GM21529 (cell line): ENCODE results near the gene NUP42.
"Not testable (repeated sequence)": the region's sequence is repeated elsewhere in the genome, so short reads cannot be mapped to it uniquely, and the experiment has no call there.

ENCODE experiments used
- ATAC-seq: cut with Tn5 transposase; IDR thresholded peaks from one replicate; pipeline ENCODE4 v1.9.1; 2021; ENCODE audit not compliant: unreplicated experiment

The NUP42 gene

GRCh38 chr7:23204241-23204640 is 22.4 kb downstream of the NUP42 start:
- ATAC-seq, result no peak

- no peak for ATAC-seq
Measured at GRCh38 chr7:23205577-23205908, 23.7 kb downstream of the NUP42 start.

DNA sequence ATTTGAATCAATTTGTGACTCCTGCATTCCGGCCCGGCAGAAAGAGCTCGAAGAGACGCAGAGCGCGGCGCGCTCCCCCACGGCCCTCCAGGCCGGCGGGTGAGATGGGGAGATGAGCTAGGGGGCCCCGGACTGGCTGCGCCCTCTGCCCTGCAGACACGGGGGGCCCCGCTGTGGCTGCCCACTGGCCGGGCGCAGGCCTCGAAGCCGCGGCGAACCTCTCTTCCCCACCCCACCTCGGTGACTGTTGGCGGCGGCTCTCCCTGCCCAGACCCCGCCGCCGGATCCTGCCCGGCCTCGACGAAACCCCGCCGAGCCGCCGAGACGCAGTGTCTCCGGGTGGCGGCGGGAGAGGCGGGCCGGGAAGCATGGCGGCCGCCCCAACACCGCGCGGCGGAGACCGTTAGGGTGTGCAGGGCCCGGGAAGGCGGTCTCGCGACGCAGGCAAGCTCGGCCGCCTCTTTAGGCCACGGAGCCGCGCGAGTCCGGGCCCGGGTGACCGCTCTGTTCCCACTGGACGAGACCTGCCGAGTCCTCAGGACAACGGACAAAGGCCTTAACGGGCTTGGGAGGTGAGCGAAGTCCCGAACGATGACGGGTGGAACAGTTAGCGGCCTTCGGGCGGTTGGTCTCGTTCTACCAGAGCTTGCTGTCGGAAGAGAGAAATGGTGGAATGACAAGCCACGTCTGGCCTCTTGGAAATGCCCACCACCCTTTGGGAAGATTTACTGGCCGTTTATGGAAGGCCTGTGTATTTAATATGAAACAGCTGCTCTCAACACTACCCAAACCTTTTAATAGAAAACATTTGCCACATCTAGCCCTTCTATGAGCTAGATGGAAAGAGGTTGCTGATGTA is 24.3 kb downstream of the NUP42 start:
- no peak for ATAC-seq

DNA sequence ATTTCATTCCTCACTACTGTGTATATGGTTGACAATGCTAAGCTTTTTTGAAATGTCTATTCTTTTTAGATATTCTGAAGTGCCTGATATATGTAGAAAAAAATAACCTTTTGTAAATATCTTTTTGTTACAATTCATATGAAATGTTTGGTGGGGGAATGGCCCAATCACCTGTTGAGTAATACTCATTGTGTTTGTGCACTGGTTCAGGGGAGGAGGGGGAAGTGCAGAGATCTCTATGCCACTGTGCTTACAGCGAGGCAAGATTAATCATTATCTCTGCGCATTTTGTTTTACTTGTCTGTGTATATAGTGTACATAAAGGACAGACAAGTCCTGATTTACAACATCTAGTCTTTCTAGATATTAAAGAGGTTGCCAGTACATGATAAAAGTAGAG is 25.2 kb downstream of the NUP42 start:
- no peak for ATAC-seq

- no peak for ATAC-seq
Measured at GRCh38 chr7:23207884-23208283, 26.0 kb downstream of the NUP42 start.

- no peak for ATAC-seq
Measured at GRCh38 chr7:23208316-23208715, 26.5 kb downstream of the NUP42 start.

- ATAC-seq, result no peak
Measured at GRCh38 chr7:23210506-23210905, 28.7 kb downstream of the NUP42 start.

DNA sequence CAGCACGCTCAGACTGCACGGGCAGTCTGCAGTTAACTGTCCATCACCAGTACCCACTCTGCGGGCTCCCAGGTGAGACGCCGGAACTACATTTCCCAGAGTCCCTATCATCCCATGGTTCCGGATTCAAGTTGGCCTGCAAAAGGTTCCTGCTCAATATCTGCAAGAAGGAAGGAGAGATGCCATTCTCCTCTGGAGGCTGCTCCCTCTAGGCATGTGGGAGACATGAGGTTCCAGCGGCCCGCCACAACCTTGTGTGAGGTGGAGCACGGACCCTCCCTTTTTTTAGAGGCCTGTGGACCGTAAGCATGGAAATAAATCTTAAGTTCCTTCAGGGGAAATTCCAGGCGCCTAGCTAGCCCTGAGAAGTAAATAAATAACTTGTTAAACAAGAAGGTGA is 29.7 kb downstream of the NUP42 start:
- ATAC-seq, result no peak

GRCh38 chr7:23212395-23212794 is 30.5 kb downstream of the NUP42 start:
- ATAC-seq, result no peak

GRCh38 chr7:23212841-23213240 is 31.0 kb downstream of the NUP42 start:
- ATAC-seq, result no peak

DNA sequence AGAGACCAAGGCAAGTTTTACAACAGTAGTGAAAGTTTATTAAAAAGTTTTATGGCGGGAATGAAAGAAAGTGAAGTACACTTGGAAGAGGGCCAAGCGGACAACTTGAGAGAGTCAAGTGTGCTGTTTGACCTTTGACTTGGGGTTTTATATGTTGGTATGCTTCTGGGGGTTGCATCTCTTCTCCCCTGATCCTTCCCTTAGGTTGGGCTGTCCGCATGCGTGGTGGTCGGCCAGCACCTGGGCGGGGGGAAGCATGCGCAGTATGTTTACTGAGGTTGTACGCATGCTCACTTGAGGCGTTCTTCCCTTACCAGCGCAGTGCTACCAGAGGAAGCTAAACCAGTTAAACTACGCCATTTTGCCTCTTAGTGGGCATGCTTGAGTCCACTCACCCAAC is 31.9 kb downstream of the NUP42 start:
- no peak for ATAC-seq

- ATAC-seq, result no peak
Measured at GRCh38 chr7:23214423-23214822, 32.6 kb downstream of the NUP42 start.

DNA sequence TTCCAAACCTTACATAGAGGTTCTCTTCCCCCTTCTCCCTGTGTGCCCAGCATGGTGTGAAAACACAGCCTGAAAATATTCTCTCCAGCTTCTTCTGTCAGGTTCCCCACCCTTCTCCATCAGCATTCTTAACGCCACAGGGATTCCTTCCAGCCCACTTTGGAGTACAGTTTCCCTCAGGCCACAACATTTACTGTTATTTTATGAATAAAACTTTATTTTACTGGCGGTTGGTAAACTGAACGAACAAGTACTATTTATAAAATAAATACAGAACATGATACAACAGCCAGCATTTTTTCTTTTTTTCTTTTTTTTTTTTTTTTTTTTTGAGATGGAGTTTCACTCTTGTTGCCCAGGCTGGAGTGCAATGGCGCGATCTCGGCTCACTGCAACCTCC is 33.1 kb downstream of the NUP42 start:
- ATAC-seq, result no peak

GRCh38 chr7:23216021-23216420 is 34.2 kb downstream of the NUP42 start:
- ATAC-seq, result no peak

DNA sequence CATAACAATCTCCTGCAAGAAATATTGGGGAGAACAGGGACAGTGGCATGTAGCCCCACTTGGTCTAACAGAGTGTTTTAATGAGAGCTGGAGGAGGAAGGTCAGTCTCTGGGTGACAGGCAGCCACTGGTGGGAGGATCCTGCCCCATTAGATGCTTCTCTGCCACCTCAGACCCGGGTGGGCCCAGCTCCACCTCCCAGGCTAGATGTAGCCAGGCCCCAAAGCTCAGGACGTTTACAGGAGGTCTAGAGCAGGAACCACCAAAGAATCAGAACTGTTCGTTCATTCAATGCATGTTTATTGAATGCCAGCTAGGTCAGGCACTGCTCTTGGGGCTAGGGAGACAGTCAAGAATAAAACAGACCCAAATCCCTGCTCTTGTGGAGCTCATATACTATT is 36.3 kb downstream of the NUP42 start:
- ATAC-seq, result no peak

DNA sequence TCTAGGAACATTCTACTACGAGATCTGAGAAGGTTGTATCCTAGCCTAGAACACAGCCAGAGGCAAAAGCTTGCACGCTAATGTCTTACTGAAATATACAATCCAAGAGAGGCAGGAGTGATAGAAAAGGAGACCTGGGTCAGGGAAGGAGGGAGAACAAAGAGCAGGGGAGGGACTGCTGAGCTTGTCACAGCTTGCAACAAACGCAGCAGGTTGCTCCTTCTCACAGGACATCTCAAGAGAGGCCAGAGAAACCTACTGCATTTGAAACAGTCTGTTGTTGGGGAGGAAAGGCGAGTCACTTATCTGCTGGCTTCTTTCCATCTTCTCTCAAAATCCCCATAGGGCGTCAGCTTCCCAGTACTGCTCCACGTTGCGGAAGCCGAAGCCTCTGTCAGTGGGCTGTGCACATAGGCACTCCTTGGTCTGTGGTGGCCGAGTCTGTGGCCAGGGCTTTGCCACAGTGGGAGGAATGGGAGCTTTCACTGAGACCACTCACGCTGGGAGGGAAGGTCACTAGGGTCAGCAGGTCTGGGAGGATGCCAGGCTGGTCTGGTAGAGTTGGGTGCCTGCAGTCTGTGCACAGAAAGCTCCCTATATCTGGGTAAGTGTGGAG is 39.0 kb downstream of the NUP42 start:
- ATAC-seq, result no peak

GRCh38 chr7:23222439-23223030 is 40.7 kb downstream of the NUP42 start:
- ATAC-seq, result no peak

GRCh38 chr7:23224364-23224763 is 42.5 kb downstream of the NUP42 start:
- not testable (repeated sequence) for ATAC-seq

DNA sequence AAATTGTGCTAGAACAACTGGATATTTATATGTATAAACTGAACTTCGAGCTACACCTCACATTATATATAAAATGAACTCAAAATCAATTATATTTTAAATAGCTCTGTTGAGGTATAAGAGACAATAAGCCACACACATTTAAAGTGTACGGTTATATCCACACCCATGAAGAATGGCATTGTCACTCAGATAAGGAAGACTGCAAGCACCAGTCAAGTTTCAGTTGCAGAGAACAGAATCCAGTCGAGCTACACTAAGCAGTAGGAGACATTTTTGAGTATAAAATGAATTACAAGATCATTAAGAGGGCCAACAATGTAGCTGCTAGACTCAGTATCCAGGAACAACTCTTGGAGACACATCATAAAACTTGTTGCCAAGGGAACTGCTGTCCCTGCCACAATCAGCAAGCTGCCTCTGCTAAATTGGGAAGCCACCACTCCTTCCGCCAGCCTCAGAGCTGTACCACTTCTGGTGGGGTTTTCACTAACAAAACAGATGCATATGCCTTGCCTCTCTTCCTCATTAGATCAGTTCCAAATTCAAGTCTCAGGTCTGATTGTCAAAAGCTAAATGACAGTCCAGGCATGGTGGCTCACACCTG is 45.1 kb downstream of the NUP42 start:
- ATAC-seq, result no peak

GRCh38 chr7:23228412-23228811 is 46.6 kb downstream of the NUP42 start:
- ATAC-seq, result no peak

GRCh38 chr7:23230641-23231101 is 48.8 kb downstream of the NUP42 start:
- ATAC-seq, result no peak

DNA sequence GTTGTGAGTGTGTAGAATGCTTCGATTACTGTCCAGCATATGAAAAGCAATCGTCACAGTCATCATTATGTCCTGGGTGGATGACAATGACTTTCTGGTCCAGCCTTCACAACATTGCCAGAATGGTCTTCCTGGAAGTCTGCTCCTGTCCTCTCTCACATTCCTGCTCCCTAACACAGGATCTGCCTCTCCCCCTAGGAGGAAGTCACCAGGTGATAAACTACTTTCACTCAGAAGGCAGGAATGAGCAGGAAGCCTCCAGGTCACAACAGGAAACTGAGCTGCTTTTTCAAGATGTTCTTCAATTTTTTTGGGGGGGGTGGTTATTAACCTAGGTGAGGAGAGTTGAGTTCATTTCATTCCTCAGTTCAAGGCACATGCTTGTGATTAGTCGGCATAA is 51.1 kb downstream of the NUP42 start:
- ATAC-seq, result no peak
